OCI-LY1 (cell line): Measurements from ENCODE around the gene GFER.

Experiments used
- EZH2 ChIP-seq: fragments of 200-600 bp; sonication (generic), shearing (Covaris generic); IDR thresholded peaks from 2 replicates; pipeline ENCODE4 v1.8.0; 2017; ENCODE audit warnings: borderline replicate concordance, mixed run types, mild to moderate bottlenecking, antibody characterized with exemption, low read length, moderate library complexity, mixed read lengths
- TF ChIP-seq, protein P1 (sequence below): fragments of 200-600 bp; sonication (generic), shearing (Covaris generic); IDR thresholded peaks from 2 replicates; pipeline ENCODE4 v1.5.1; 2017; ENCODE audit warnings: mild to moderate bottlenecking, antibody characterized with exemption, low read length, moderate library complexity, mixed read lengths

GRCh38 chr16:2009791-2010510 is 26.0 kb downstream of the GFER start, which contains the start of gene ZNF598:
- TF ChIP-seq, protein P1, sequence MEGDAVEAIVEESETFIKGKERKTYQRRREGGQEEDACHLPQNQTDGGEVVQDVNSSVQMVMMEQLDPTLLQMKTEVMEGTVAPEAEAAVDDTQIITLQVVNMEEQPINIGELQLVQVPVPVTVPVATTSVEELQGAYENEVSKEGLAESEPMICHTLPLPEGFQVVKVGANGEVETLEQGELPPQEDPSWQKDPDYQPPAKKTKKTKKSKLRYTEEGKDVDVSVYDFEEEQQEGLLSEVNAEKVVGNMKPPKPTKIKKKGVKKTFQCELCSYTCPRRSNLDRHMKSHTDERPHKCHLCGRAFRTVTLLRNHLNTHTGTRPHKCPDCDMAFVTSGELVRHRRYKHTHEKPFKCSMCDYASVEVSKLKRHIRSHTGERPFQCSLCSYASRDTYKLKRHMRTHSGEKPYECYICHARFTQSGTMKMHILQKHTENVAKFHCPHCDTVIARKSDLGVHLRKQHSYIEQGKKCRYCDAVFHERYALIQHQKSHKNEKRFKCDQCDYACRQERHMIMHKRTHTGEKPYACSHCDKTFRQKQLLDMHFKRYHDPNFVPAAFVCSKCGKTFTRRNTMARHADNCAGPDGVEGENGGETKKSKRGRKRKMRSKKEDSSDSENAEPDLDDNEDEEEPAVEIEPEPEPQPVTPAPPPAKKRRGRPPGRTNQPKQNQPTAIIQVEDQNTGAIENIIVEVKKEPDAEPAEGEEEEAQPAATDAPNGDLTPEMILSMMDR: no peak
- TF ChIP-seq EZH2: no peak
